WI38 (cell line): ENCODE results near the gene DSG3.

Experiments
- H3K4me3 ChIP-seq: 2 replicates; pipeline ENCODE4 v1.5.1; 2011; ENCODE audit warnings: low read depth, mild to moderate bottlenecking, control low read depth, low read length
- CTCF ChIP-seq: IDR thresholded peaks from 2 replicates; pipeline ENCODE4 v1.5.1; 2012; ENCODE audit warnings: low read depth, mild to moderate bottlenecking, control low read depth, low read length

DSG3 gene

DNA sequence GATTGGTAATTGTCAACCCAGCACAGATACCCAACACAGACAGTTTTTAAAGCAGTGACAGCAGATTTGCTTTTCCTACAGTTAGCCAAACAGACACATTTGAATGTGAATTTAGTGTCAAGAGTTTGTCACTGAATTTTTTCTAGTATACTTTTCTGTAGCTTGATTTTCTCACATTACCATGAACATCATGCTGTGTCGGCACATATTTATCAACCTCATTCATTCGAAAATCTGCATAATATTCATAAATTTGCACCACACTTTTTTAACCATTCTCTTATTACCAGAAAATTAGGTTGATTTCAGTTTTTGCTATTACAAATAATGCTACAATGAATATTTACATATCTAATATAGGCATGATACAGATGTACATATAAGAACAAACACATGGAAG is 27.0 kb upstream of the DSG3 start:
- H3K4me3 ChIP-seq, result no peak overlapping the region
- no peak for TF ChIP-seq CTCF

- TF ChIP-seq CTCF, result no peak
- H3K4me3 ChIP-seq, result no peak overlapping the region
Observed at GRCh38 chr18:31424383-31424988, 23.1 kb upstream of the DSG3 start.

DNA sequence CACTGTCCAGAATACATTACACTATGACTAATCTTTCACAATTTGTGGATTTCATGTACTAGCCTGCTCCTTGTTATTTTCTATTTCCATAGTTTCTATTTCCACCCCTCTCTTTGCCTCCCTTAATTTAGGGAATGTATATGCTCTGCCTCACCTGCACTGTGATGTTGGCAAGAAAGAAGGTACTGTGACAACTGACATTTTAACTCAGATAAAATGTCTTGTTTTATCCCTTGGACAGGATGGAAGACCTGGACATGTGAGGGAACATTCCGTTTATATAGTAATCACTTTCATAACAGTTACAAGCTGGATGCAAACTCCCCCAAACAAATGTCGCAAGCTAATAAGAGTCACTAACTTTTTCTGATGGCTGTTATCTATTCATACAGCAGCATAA is 21.5 kb upstream of the DSG3 start:
- H3K4me3 ChIP-seq, result no peak overlapping the region

GRCh38 chr18:31426871-31427406 is 20.6 kb upstream of the DSG3 start:
- no peak overlapping the region for H3K4me3 ChIP-seq
- TF ChIP-seq CTCF, result no peak

More for the DNA sequence above, 21.5 kb upstream of the DSG3 start:
- TF ChIP-seq CTCF, result no peak

GRCh38 chr18:31428211-31428610 is 19.3 kb upstream of the DSG3 start:
- TF ChIP-seq CTCF, result no peak
- H3K4me3 ChIP-seq, result no peak overlapping the region

GRCh38 chr18:31429623-31430022 is 17.9 kb upstream of the DSG3 start:
- TF ChIP-seq CTCF, result no peak
- no peak overlapping the region for H3K4me3 ChIP-seq

DNA sequence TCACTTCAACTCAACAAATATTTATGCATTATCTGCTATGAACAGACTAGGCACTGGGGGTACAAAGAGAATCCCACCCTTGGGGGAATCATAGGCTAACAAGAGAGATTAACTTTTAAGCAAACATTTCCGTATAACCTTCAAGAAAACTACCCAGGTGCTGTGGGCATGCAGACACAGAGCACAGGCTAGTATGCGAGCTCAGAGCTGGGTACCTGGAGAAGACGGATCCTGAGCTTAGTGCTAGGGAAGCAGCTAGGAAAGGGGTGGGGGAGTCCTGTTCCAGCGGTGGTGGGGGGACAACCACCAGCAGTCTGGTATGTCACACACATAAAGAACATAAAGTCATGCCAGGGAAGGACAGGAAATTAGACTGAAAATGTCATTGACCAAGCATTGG is 17.5 kb upstream of the DSG3 start:
- no peak for TF ChIP-seq CTCF
- no peak overlapping the region for H3K4me3 ChIP-seq
